SK-N-SH treated with all-trans-retinoic acid at 6 μM for 48 hours (cell line): ENCODE measurements around the gene RGS1.
A peak's percentile ranks its signal among the peaks of the same experiment; 100 is the strongest.

Experiments
- ATAC-seq: fragments of 200-7000 bp; cut with Tn5 transposase; 3 replicates; pipeline ENCODE4 v1.9.1; 2020; ENCODE audit warnings: mild to moderate bottlenecking, moderate library complexity
- ARNTL ChIP-seq: fragments of 450-650 bp; formaldehyde crosslinking; IDR thresholded peaks from 2 replicates; pipeline ENCODE4 v1.5.0; 2020; ENCODE audit warnings: low read depth, mild to moderate bottlenecking, moderate library complexity, borderline replicate concordance
- CSDC2 ChIP-seq: fragments of 250-450 bp; sonication (Bioruptor Pico); IDR thresholded peaks from 2 replicates; pipeline ENCODE4 v1.5.0; 2020; ENCODE audit warnings: mild to moderate bottlenecking, moderate library complexity
- ESRRG ChIP-seq: fragments of 250-450 bp; sonication (Bioruptor Pico); IDR thresholded peaks from 2 replicates; pipeline ENCODE4 v1.6.1; 2021; ENCODE audit warnings: mild to moderate bottlenecking
- GLIS3 ChIP-seq: fragments of 250-450 bp; sonication (Bioruptor Pico); IDR thresholded peaks from 2 replicates; pipeline ENCODE4 v1.5.0; 2020; ENCODE audit warnings: mild to moderate bottlenecking, moderate library complexity
- ISL1 ChIP-seq: fragments of 250-450 bp; sonication (Bioruptor Pico); IDR thresholded peaks from 2 replicates; pipeline ENCODE4 v2.1.2; 2022; ENCODE audit warnings: mild to moderate bottlenecking, moderate library complexity
- RARB ChIP-seq: fragments of 250-450 bp; sonication (Bioruptor Pico); IDR thresholded peaks from 2 replicates; pipeline ENCODE4 v1.8.0; 2021; ENCODE audit warnings: mild to moderate bottlenecking, moderate library complexity
- SNAI2 ChIP-seq: fragments of 250-450 bp; sonication (Bioruptor Pico); IDR thresholded peaks from 2 replicates; pipeline ENCODE4 v1.5.0; 2020; ENCODE audit warnings: mild to moderate bottlenecking, moderate library complexity
- TCF4 ChIP-seq: fragments of 250-450 bp; sonication (Bioruptor Pico); IDR thresholded peaks from 2 replicates; pipeline ENCODE4 v1.8.0; 2021; ENCODE audit warnings: mild to moderate bottlenecking, moderate library complexity, borderline replicate concordance
- ZC3H10 ChIP-seq: fragments of 250-450 bp; sonication (Bioruptor Pico); IDR thresholded peaks from 2 replicates; pipeline ENCODE4 v1.5.1; 2021; ENCODE audit warnings: mild to moderate bottlenecking, moderate library complexity
- ZFP3 ChIP-seq: fragments of 250-450 bp; sonication (Bioruptor Pico); IDR thresholded peaks from 2 replicates; pipeline ENCODE4 v1.5.0; 2020; ENCODE audit warnings: mild to moderate bottlenecking, moderate library complexity
- ZNF8 ChIP-seq: fragments of 450-650 bp; formaldehyde crosslinking; IDR thresholded peaks from 2 replicates; pipeline ENCODE4 v1.5.0; 2020; ENCODE audit warnings: mild to moderate bottlenecking, moderate library complexity
- TF ChIP-seq, protein P1 (sequence below): fragments of 250-450 bp; sonication (Bioruptor Pico); IDR thresholded peaks from 2 replicates; pipeline ENCODE4 v1.8.0; 2021; ENCODE audit warnings: low read depth, mild to moderate bottlenecking, moderate library complexity, borderline replicate concordance
- TF ChIP-seq, protein P2 (sequence below): fragments of 250-450 bp; sonication (Bioruptor Pico); IDR thresholded peaks from 2 replicates; pipeline ENCODE4 v1.5.0; 2020; ENCODE audit warnings: mild to moderate bottlenecking, moderate library complexity
- TF ChIP-seq, protein P3 (sequence below): fragments of 250-450 bp; sonication (Bioruptor Pico); IDR thresholded peaks from 2 replicates; pipeline ENCODE4 v1.5.1; 2020; ENCODE audit warnings: low read depth, mild to moderate bottlenecking, moderate library complexity
- TF ChIP-seq, protein P4 (sequence below): fragments of 250-450 bp; sonication (Bioruptor Pico); IDR thresholded peaks from 2 replicates; pipeline ENCODE4 v1.8.0; 2020; ENCODE audit warnings: mild to moderate bottlenecking, moderate library complexity, borderline replicate concordance

RGS1 gene

DNA sequence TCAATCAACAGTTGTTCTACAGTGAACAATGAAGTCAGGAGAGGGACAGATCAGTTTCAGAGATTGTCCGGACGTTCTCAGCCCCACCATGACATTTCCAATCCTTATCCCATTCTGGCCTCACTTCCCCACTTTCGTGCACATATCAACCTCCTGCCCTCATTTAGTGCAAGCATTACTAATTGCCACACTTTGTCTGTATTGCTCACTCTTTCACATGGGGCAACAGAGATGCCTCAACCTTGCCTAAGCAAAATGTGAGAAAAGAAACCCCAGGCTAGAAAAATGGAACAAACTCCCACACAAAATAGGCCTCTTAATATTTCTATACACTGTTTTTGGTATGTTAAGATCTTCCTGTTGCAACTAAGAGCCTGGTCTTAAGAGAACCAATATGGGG, 8.9 kb upstream of the RGS1 start:
- TF ChIP-seq ESRRG, result no peak
- TF ChIP-seq TCF4 (CRISPR knock-in tag), result no peak
- no peak for TF ChIP-seq ISL1 (CRISPR knock-in tag)
- TF ChIP-seq SNAI2 (CRISPR knock-in tag), result no peak

DNA sequence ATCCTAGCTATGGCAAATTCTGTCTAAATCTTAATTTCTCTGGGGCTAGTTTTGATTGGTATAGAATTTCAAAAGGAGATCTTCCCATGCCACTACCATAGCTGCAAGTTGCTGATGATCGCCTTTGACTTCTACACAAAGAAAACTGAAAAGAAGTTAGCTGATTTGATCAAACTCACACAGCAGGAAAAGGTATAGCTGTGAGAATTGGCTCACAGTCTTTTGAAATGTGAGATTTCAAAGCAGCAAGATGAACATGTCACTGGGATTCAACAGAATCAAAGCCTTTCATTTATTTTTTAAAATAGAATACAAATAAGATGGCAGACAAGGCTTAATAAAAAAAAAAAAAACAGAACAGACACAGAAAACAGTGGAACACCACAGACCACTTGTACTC, 7.5 kb upstream of the RGS1 start:
- TF ChIP-seq, protein P1, sequence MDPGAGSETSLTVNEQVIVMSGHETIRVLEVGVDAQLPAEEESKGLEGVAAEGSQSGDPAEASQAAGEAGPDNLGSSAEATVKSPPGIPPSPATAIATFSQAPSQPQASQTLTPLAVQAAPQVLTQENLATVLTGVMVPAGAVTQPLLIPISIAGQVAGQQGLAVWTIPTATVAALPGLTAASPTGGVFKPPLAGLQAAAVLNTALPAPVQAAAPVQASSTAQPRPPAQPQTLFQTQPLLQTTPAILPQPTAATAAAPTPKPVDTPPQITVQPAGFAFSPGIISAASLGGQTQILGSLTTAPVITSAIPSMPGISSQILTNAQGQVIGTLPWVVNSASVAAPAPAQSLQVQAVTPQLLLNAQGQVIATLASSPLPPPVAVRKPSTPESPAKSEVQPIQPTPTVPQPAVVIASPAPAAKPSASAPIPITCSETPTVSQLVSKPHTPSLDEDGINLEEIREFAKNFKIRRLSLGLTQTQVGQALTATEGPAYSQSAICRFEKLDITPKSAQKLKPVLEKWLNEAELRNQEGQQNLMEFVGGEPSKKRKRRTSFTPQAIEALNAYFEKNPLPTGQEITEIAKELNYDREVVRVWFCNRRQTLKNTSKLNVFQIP (CRISPR knock-in tag), result no peak
- TF ChIP-seq ZC3H10 (CRISPR knock-in tag) (no peak), GLIS3 (CRISPR knock-in tag) (no peak), ARNTL (CRISPR knock-in tag) (no peak), ESRRG (no peak)
- no peak for ATAC-seq

More for the DNA sequence above, 8.9 kb upstream of the RGS1 start:
- ATAC-seq, result no peak

DNA sequence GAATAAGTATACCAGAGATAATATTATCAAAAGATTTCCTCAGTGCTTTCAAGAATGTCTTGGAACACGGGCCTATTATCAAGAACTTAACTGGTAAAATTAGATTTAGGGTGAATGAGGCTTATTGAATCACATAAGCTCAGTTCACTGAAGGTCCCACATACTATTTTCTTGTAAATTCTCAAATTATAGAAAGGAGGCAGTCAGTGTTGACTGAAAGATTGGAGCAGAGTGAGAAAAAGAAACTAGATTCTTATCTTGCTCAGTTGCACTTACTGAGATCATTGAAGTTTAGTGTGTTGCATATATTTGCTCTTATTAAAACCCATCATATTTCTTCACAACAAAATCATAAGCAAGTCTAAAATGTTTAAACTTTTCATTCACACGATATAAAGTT, 3.9 kb upstream of the RGS1 start:
- TF ChIP-seq ZNF8 (no peak), CSDC2 (no peak), ZC3H10 (CRISPR knock-in tag) (0 out of 2 replicates have a peak, but pooled peaks have one; percentile 44)
- TF ChIP-seq, protein P2, sequence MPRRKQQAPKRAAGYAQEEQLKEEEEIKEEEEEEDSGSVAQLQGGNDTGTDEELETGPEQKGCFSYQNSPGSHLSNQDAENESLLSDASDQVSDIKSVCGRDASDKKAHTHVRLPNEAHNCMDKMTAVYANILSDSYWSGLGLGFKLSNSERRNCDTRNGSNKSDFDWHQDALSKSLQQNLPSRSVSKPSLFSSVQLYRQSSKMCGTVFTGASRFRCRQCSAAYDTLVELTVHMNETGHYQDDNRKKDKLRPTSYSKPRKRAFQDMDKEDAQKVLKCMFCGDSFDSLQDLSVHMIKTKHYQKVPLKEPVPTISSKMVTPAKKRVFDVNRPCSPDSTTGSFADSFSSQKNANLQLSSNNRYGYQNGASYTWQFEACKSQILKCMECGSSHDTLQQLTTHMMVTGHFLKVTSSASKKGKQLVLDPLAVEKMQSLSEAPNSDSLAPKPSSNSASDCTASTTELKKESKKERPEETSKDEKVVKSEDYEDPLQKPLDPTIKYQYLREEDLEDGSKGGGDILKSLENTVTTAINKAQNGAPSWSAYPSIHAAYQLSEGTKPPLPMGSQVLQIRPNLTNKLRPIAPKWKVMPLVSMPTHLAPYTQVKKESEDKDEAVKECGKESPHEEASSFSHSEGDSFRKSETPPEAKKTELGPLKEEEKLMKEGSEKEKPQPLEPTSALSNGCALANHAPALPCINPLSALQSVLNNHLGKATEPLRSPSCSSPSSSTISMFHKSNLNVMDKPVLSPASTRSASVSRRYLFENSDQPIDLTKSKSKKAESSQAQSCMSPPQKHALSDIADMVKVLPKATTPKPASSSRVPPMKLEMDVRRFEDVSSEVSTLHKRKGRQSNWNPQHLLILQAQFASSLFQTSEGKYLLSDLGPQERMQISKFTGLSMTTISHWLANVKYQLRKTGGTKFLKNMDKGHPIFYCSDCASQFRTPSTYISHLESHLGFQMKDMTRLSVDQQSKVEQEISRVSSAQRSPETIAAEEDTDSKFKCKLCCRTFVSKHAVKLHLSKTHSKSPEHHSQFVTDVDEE (CRISPR knock-in tag), result no peak
- ATAC-seq, result no peak; the same call in 1 of the 3 replicates

DNA sequence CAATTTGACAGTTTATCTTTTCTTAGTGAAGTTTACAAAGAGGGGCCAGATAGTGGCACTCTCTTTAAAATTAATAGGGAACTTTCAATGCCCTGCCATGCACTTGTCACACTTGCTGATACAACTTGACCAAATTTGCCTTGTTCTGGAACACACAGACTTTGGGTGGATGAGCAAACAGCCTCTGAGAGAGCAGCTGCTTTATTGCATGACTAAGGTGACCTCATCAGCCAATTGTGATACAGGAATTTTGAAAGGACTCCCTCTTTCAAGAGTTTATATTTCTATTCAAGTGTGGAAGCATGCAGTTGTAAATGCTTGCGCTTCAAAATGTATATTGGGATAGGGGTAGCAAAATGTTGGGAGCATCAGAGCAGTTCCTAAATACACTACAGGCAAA, 2.1 kb upstream of the RGS1 start:
- ATAC-seq, result peak; percentile 65
- TF ChIP-seq SNAI2 (CRISPR knock-in tag) (no peak), ESRRG (no peak), ZNF8 (no peak)
- TF ChIP-seq, protein P3, sequence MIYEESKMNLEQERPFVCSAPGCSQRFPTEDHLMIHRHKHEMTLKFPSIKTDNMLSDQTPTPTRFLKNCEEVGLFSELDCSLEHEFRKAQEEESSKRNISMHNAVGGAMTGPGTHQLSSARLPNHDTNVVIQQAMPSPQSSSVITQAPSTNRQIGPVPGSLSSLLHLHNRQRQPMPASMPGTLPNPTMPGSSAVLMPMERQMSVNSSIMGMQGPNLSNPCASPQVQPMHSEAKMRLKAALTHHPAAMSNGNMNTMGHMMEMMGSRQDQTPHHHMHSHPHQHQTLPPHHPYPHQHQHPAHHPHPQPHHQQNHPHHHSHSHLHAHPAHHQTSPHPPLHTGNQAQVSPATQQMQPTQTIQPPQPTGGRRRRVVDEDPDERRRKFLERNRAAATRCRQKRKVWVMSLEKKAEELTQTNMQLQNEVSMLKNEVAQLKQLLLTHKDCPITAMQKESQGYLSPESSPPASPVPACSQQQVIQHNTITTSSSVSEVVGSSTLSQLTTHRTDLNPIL (CRISPR knock-in tag), result no peak
- TF ChIP-seq, protein P4, sequence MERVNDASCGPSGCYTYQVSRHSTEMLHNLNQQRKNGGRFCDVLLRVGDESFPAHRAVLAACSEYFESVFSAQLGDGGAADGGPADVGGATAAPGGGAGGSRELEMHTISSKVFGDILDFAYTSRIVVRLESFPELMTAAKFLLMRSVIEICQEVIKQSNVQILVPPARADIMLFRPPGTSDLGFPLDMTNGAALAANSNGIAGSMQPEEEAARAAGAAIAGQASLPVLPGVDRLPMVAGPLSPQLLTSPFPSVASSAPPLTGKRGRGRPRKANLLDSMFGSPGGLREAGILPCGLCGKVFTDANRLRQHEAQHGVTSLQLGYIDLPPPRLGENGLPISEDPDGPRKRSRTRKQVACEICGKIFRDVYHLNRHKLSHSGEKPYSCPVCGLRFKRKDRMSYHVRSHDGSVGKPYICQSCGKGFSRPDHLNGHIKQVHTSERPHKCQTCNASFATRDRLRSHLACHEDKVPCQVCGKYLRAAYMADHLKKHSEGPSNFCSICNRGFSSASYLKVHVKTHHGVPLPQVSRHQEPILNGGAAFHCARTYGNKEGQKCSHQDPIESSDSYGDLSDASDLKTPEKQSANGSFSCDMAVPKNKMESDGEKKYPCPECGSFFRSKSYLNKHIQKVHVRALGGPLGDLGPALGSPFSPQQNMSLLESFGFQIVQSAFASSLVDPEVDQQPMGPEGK (CRISPR knock-in tag), result no peak

DNA sequence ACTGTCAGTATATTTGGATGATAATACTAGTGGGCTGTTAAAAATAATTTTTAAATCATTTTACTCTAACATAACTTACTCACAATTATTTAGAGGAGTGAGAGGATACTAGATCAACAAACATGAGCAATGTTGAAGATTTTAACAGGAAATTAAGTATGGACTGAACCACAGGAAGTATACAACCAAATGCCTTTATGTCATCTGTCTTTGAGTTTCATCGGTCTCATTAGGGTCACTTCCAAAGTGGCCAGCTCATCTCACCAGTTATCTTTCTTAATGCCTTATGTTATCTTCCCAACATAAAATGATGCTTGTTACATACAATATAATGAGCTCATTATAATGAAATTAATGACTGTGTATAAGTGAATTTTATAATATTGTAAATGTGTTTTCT, 1.5 kb upstream of the RGS1 start:
- TF ChIP-seq ESRRG, result no peak
- no peak for TF ChIP-seq ZNF8
- TF ChIP-seq, protein P4 (CRISPR knock-in tag), result no peak
- TF ChIP-seq RARB (CRISPR knock-in tag), result no peak
- no peak for TF ChIP-seq ZFP3 (CRISPR knock-in tag)
- TF ChIP-seq CSDC2, result no peak
- TF ChIP-seq, protein P2 (CRISPR knock-in tag), result no peak
- TF ChIP-seq ZC3H10 (CRISPR knock-in tag), result no peak
- TF ChIP-seq ISL1 (CRISPR knock-in tag), result no peak
- no peak for ATAC-seq
